ENCODE measurements around the gene PVALEF. TPM values are rescaled to one million over a fixed set of nuclear protein-coding genes. Genes with fewer than 3 reads are reported as not detected.
A peak's percentile ranks its signal among the peaks of the same experiment; 100 is the strongest.

Gene PVALEF
- total RNA-seq, 4 donors from 2014 or later = not detected

GRCh38 chr17:81179220-81179619 is 13.9 kb downstream of the PVALEF start:
- ATAC-seq = no peak
- Histone ChIP-seq H3K4me3 (no peak overlapping the region), H3K36me3 (no peaks in the 10 kb centered on the region), H3K27ac (no peak overlapping the region), H3K4me1 (no peaks in the 10 kb centered on the region), H3K9me3 (peaks cover 0 to 4% (median 0%) of the 10 kb centered on the region in 3 donors), H3K27me3 (peaks cover 45% of the 10 kb centered on the region)
- no peak for TF ChIP-seq EP300 (IDR thresholded peaks at IDR 0.05)
- no peak for TF ChIP-seq POLR2AphosphoS5 (IDR thresholded peaks at IDR 0.05)
- TF ChIP-seq POLR2A (IDR thresholded peaks at IDR 0.05) = no peak
- no peak for TF ChIP-seq CTCF (IDR thresholded peaks at IDR 0.05)
- WGBS, 2 donors (ENCODE audit: low coverage in 1 of 2) = no CpG with 5 or more reads among the region's 9 CpGs

- WGBS, 2 donors (ENCODE audit: low coverage in 1 of 2) = no CpG with 5 or more reads among the region's 12 CpGs
Observed at GRCh38 chr17:81179861-81180260, 14.6 kb downstream of the PVALEF start.

GRCh38 chr17:81180836-81181810 is 15.8 kb downstream of the PVALEF start:
- no CpG with 5 or more reads among the region's 49 CpGs for WGBS, 2 donors (ENCODE audit: low coverage in 1 of 2)
- H3K27me3 ChIP-seq = peaks cover 50% of the 10 kb centered on the region
- no peaks in the 10 kb centered on the region for H3K9me3 ChIP-seq
- no peaks in the 10 kb centered on the region for H3K4me1 ChIP-seq
- no peak overlapping the region for H3K4me3 ChIP-seq
- no peaks in the 10 kb centered on the region for H3K36me3 ChIP-seq
- peak; percentile 7 for ATAC-seq
- H3K27ac ChIP-seq = no peak overlapping the region
- TF ChIP-seq POLR2A (IDR thresholded peaks at IDR 0.05) (no peak), POLR2AphosphoS5 (IDR thresholded peaks at IDR 0.05) (no peak), CTCF (IDR thresholded peaks at IDR 0.05) (no peak), EP300 (IDR thresholded peaks at IDR 0.05) (no peak)

More at GRCh38 chr17:81179861-81180260, 14.6 kb downstream of the PVALEF start:
- Histone ChIP-seq H3K4me3 (no peak overlapping the region), H3K9me3 (peaks cover 0 to 4% (median 0%) of the 10 kb centered on the region in 3 donors), H3K36me3 (no peaks in the 10 kb centered on the region), H3K4me1 (no peaks in the 10 kb centered on the region), H3K27me3 (peaks cover 50% of the 10 kb centered on the region), H3K27ac (no peak overlapping the region)
- TF ChIP-seq CTCF (IDR thresholded peaks at IDR 0.05) = no peak
- TF ChIP-seq EP300 (IDR thresholded peaks at IDR 0.05) = no peak
- TF ChIP-seq POLR2A (IDR thresholded peaks at IDR 0.05) = no peak
- TF ChIP-seq POLR2AphosphoS5 (IDR thresholded peaks at IDR 0.05) = no peak
- ATAC-seq = no peak

GRCh38 chr17:81181811-81182185 is 16.5 kb downstream of the PVALEF start:
- no peak for TF ChIP-seq POLR2A (IDR thresholded peaks at IDR 0.05)
- TF ChIP-seq CTCF (IDR thresholded peaks at IDR 0.05) = no peak
- no peak for TF ChIP-seq POLR2AphosphoS5 (IDR thresholded peaks at IDR 0.05)
- no peak for TF ChIP-seq EP300 (IDR thresholded peaks at IDR 0.05)
- Histone ChIP-seq H3K9me3 (no peaks in the 10 kb centered on the region), H3K27me3 (peaks cover 50% of the 10 kb centered on the region), H3K4me3 (no peak overlapping the region), H3K27ac (no peak overlapping the region), H3K4me1 (no peaks in the 10 kb centered on the region), H3K36me3 (no peaks in the 10 kb centered on the region)
- no CpG with 5 or more reads among the region's 19 CpGs for WGBS, 2 donors (ENCODE audit: low coverage in 1 of 2)
- ATAC-seq = no peak

GRCh38 chr17:81182596-81182995 is 17.3 kb downstream of the PVALEF start:
- ATAC-seq = no peak
- H3K36me3 ChIP-seq = no peaks in the 10 kb centered on the region
- H3K4me3 ChIP-seq = no peak overlapping the region
- peaks cover 50% of the 10 kb centered on the region for H3K27me3 ChIP-seq
- no peaks in the 10 kb centered on the region for H3K4me1 ChIP-seq
- no peak overlapping the region for H3K27ac ChIP-seq
- H3K9me3 ChIP-seq = no peaks in the 10 kb centered on the region
- TF ChIP-seq POLR2AphosphoS5 (IDR thresholded peaks at IDR 0.05) = no peak
- TF ChIP-seq POLR2A (IDR thresholded peaks at IDR 0.05) = no peak
- TF ChIP-seq CTCF (IDR thresholded peaks at IDR 0.05) = no peak
- TF ChIP-seq EP300 (IDR thresholded peaks at IDR 0.05) = no peak
- WGBS, 2 donors (ENCODE audit: low coverage in 1 of 2) = no CpG with 5 or more reads among the region's 5 CpGs

Measured in gastroesophageal sphincter (tissue), 4 donors.